ENCODE results near the gene VAC14. TPM values are rescaled to one million over a fixed set of nuclear protein-coding genes. Genes with fewer than 3 reads are reported as not detected.

VAC14 gene
- total RNA-seq, 1 experiment from 2014 or later = 35.3 TPM

DNA sequence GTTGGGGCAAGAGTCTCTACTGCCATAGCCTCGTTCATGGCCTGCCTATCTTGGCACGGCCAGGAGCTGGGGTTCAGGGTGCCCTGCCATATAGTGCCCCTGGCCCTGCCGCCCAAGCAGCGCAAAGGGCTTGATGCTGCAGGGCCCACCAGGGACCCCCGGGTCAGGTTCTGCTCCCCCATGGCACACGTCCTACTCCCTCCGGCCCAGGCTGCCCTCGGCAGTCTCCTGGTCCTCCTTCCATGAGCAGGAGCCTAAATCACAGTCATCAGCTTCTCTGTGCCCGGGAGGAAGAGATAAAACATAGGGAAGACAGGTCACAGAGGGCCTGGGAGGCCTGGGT, 59.2 kb downstream of the VAC14 start:
- ChIA-PET RAD21 (ENCODE audit: low non-redundant PET in 1 of 2, low total read pairs in 2 of 2, uncharacterized antibody in 2 of 2, unreplicated experiment in 2 of 2) (no interaction called here), POLR2A (no interaction called here), CTCF (no interaction called here)
- H3K4me3 ChIP-seq (replicated peaks in 1 of 2; ENCODE audit: low read depth in 1 of 2, low read length in 2 of 2) = no peak overlapping the region
- TF ChIP-seq, protein P1, sequence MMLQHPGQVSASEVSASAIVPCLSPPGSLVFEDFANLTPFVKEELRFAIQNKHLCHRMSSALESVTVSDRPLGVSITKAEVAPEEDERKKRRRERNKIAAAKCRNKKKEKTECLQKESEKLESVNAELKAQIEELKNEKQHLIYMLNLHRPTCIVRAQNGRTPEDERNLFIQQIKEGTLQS (IDR thresholded peaks at IDR 0.05) = no peak
- TF ChIP-seq, protein P2, sequence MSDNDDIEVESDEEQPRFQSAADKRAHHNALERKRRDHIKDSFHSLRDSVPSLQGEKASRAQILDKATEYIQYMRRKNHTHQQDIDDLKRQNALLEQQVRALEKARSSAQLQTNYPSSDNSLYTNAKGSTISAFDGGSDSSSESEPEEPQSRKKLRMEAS (IDR thresholded peaks at IDR 0.05) = no peak
- no peak for TF ChIP-seq FOSL1 (IDR thresholded peaks at IDR 0.05; ENCODE audit: low read depth)
- no peak for TF ChIP-seq CBX3 (IDR thresholded peaks at IDR 0.05; ENCODE audit: low read depth)
- TF ChIP-seq SIN3A (IDR thresholded peaks at IDR 0.05; ENCODE audit: low read depth) = no peak
- TF ChIP-seq, protein P3, sequence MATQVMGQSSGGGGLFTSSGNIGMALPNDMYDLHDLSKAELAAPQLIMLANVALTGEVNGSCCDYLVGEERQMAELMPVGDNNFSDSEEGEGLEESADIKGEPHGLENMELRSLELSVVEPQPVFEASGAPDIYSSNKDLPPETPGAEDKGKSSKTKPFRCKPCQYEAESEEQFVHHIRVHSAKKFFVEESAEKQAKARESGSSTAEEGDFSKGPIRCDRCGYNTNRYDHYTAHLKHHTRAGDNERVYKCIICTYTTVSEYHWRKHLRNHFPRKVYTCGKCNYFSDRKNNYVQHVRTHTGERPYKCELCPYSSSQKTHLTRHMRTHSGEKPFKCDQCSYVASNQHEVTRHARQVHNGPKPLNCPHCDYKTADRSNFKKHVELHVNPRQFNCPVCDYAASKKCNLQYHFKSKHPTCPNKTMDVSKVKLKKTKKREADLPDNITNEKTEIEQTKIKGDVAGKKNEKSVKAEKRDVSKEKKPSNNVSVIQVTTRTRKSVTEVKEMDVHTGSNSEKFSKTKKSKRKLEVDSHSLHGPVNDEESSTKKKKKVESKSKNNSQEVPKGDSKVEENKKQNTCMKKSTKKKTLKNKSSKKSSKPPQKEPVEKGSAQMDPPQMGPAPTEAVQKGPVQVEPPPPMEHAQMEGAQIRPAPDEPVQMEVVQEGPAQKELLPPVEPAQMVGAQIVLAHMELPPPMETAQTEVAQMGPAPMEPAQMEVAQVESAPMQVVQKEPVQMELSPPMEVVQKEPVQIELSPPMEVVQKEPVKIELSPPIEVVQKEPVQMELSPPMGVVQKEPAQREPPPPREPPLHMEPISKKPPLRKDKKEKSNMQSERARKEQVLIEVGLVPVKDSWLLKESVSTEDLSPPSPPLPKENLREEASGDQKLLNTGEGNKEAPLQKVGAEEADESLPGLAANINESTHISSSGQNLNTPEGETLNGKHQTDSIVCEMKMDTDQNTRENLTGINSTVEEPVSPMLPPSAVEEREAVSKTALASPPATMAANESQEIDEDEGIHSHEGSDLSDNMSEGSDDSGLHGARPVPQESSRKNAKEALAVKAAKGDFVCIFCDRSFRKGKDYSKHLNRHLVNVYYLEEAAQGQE (IDR thresholded peaks at IDR 0.05; ENCODE audit: low read depth) = no peak
- no peak for TF ChIP-seq POLR2A (IDR thresholded peaks at IDR 0.05; ENCODE audit: borderline replicate concordance, extremely low read depth, insufficient read depth, insufficient read length)
- no peak for TF ChIP-seq POLR2AphosphoS5 (IDR thresholded peaks at IDR 0.05; ENCODE audit: low read depth, low read length)
- TF ChIP-seq YY1 (IDR thresholded peaks at IDR 0.05; ENCODE audit: extremely low read depth, insufficient replicate concordance, low read depth, low read length) = no peak
- TF ChIP-seq JUND (IDR thresholded peaks at IDR 0.05) = no peak
- H3K36me3 ChIP-seq (ENCODE audit: control insufficient read depth in 1 of 2, insufficient read depth in 2 of 2, low read length in 2 of 2) = peaks cover 0 to 12% of the 10 kb centered on the region in 2 experiments; a peak in 1 of 4 replicates
- no peak overlapping the region for H3K9ac ChIP-seq (ENCODE audit: low read length)
- no peak overlapping the region for H2AFZ ChIP-seq (ENCODE audit: low read depth, low read length, poor library complexity, severe bottlenecking)
- H3K4me1 ChIP-seq (ENCODE audit: control insufficient read depth in 1 of 2, insufficient read depth in 2 of 2, low read length in 2 of 2) = peaks cover 13 to 19% of the 10 kb centered on the region in 2 experiments
- ATAC-seq = no peak
- no peaks in the 10 kb centered on the region for H3K9me3 ChIP-seq (ENCODE audit: control insufficient read depth in 1 of 2, insufficient read depth in 1 of 2, low read depth in 1 of 2, low read length in 2 of 2)
- DNase-seq (ENCODE audit: low read depth, low spot score) = no peak
- no TSS peak for BruUV-seq (replicated peaks)
- H3K79me2 ChIP-seq (ENCODE audit: insufficient read depth, low read length) = no peaks in the 10 kb centered on the region; the same call in 1 of the 2 replicates
- no peak overlapping the region for H3K4me2 ChIP-seq (ENCODE audit: low read length)
- H4K20me1 ChIP-seq (ENCODE audit: insufficient read depth) = no peaks in the 10 kb centered on the region
- no peaks in the 10 kb centered on the region for H3K9me2 ChIP-seq (ENCODE audit: insufficient read depth)
- H3K27me3 ChIP-seq (ENCODE audit: insufficient read depth, low read length) = no peaks in the 10 kb centered on the region
- intact Hi-C loops (cut with micrococcal nuclease) = no loop called here
- no peak overlapping the region for H3K27ac ChIP-seq (ENCODE audit: low read depth, low read length)
